Calu3 (cell line): Measurements from ENCODE around the gene ZBTB4. TPM values are rescaled to one million over a fixed set of nuclear protein-coding genes. Genes with fewer than 3 reads are reported as not detected.

Experiments used
- BruUV-seq: library from RNA; stranded (reverse); fragments of 400-500 nt; replicated peaks from 2 replicates; lab custom pipeline; 2021; lab: Mats Ljungman, UMichigan
- CTCF ChIA-PET: fragments of 300-600 bp; sonication (Branson Sonifier 250); formaldehyde crosslinking; loops from one replicate; lab custom pipeline; 2022; ENCODE audit warnings: antibody characterized with exemption; lab: Charles Lee
- DNase-seq: peaks from one replicate; pipeline ENCODE4 v3.0.0; 2022
- H3K27ac Mint-ChIP-seq: one replicate; pipeline ENCODE4 v1.8.0; 2022; ENCODE audit warnings: mixed read lengths; ENCODE audit not compliant: unreplicated experiment
- H3K27me3 Mint-ChIP-seq: one replicate; pipeline ENCODE4 v1.8.0; 2022; ENCODE audit warnings: mixed read lengths; ENCODE audit not compliant: unreplicated experiment
- H3K36me3 Mint-ChIP-seq: one replicate; pipeline ENCODE4 v1.8.0; 2022; ENCODE audit warnings: mild to moderate bottlenecking, moderate library complexity, mixed read lengths; ENCODE audit not compliant: insufficient read depth, unreplicated experiment
- H3K4me1 Mint-ChIP-seq: one replicate; pipeline ENCODE4 v1.8.0; 2022; ENCODE audit warnings: mild to moderate bottlenecking, low read depth, mixed read lengths; ENCODE audit not compliant: unreplicated experiment
- H3K4me3 Mint-ChIP-seq: one replicate; pipeline ENCODE4 v1.8.0; 2022; ENCODE audit warnings: mild to moderate bottlenecking, low read depth, moderate library complexity, mixed read lengths; ENCODE audit not compliant: unreplicated experiment
- H3K9me3 Mint-ChIP-seq: one replicate; pipeline ENCODE4 v1.8.0; 2022; ENCODE audit warnings: low read depth, mixed read lengths; ENCODE audit not compliant: unreplicated experiment
- intact Hi-C: fragments of 100-400 bp; cut with micrococcal nuclease; formaldehyde crosslinking; loops from one replicate; pipeline ENCODE4 v1.10.0; 2022; ENCODE audit not compliant: unreplicated experiment
- total RNA-seq: library from RNA; stranded (reverse); gene quantifications from 2 replicates; pipeline ENCODE4 v1.2.3, GENCODE V29; 2022
- TF ChIP-seq, protein P1 (sequence below): fragments of 200-600 bp; IDR thresholded peaks from one replicate; pipeline ENCODE4 v1.8.0; 2022; ENCODE audit warnings: antibody characterized with exemption; ENCODE audit not compliant: unreplicated experiment

ZBTB4 gene
- total RNA-seq, 1 experiment from 2014 or later: 27.2 TPM

DNA sequence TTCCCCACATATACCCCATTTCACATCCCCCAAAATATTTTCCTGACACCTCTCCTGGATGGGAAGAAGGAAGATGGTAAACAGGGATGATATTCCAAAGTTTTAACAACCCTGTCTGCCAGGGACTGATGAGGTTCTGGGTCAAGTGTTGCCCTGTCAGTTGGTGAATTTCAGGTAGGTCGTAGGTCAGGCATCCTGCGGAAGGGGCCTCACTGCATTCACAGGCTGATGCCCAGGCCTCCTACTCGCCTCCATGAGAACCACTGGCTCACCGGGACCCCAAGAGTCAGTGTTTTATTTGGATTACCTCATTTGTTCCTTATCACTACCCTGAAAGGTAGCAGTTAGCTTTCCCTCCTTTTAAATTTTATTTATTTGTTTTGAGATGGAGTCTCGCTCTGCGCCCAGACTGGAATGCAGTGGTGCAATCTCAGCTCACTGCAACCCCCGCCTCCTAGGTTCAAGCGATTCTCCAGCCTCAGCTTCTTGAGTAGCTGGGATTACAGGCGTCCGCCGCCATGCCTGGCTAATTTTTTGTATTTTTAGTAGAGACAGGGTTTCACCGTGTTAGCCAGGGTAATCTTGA is 10.5 kb downstream of the ZBTB4 start:
- peaks cover 15% of the 10 kb centered on the region for H3K36me3 Mint-ChIP-seq
- no peaks in the 10 kb centered on the region for H3K4me1 Mint-ChIP-seq
- no TSS peak for BruUV-seq
- CTCF ChIA-PET: no interaction called here
- no peaks in the 10 kb centered on the region for H3K27me3 Mint-ChIP-seq
- no peak overlapping the region for H3K27ac Mint-ChIP-seq
- intact Hi-C loops: no loop called here
- H3K4me3 Mint-ChIP-seq: no peak overlapping the region
- no peaks in the 10 kb centered on the region for H3K9me3 Mint-ChIP-seq
- TF ChIP-seq, protein P1, sequence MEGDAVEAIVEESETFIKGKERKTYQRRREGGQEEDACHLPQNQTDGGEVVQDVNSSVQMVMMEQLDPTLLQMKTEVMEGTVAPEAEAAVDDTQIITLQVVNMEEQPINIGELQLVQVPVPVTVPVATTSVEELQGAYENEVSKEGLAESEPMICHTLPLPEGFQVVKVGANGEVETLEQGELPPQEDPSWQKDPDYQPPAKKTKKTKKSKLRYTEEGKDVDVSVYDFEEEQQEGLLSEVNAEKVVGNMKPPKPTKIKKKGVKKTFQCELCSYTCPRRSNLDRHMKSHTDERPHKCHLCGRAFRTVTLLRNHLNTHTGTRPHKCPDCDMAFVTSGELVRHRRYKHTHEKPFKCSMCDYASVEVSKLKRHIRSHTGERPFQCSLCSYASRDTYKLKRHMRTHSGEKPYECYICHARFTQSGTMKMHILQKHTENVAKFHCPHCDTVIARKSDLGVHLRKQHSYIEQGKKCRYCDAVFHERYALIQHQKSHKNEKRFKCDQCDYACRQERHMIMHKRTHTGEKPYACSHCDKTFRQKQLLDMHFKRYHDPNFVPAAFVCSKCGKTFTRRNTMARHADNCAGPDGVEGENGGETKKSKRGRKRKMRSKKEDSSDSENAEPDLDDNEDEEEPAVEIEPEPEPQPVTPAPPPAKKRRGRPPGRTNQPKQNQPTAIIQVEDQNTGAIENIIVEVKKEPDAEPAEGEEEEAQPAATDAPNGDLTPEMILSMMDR: no peak
- no peak for DNase-seq

GRCh38 chr17:7468290-7468689 is 11.1 kb downstream of the ZBTB4 start:
- Mint-ChIP-seq H3K4me1 (no peaks in the 10 kb centered on the region), H3K9me3 (no peaks in the 10 kb centered on the region), H3K36me3 (peaks cover 15% of the 10 kb centered on the region), H3K27ac (no peak overlapping the region), H3K27me3 (no peaks in the 10 kb centered on the region), H3K4me3 (no peak overlapping the region)
- TF ChIP-seq, protein P1: no peak
- no TSS peak for BruUV-seq
- CTCF ChIA-PET: no interaction called here
- no peak for DNase-seq
- intact Hi-C loops: no loop called here

GRCh38 chr17:7467498-7467897 is 11.9 kb downstream of the ZBTB4 start:
- DNase-seq: no peak
- H3K27me3 Mint-ChIP-seq: no peaks in the 10 kb centered on the region
- H3K27ac Mint-ChIP-seq: no peak overlapping the region
- intact Hi-C loops: no loop called here
- TF ChIP-seq, protein P1: no peak
- CTCF ChIA-PET: no interaction called here
- peaks cover 15% of the 10 kb centered on the region for H3K36me3 Mint-ChIP-seq
- H3K9me3 Mint-ChIP-seq: no peaks in the 10 kb centered on the region
- BruUV-seq: no TSS peak
- H3K4me3 Mint-ChIP-seq: no peak overlapping the region
- no peaks in the 10 kb centered on the region for H3K4me1 Mint-ChIP-seq

- no peaks in the 10 kb centered on the region for H3K9me3 Mint-ChIP-seq
- TF ChIP-seq, protein P1: no peak
- H3K27ac Mint-ChIP-seq: no peak overlapping the region
- no TSS peak for BruUV-seq
- intact Hi-C loops: no loop called here
- no peaks in the 10 kb centered on the region for H3K27me3 Mint-ChIP-seq
- CTCF ChIA-PET: no interaction called here
- H3K4me3 Mint-ChIP-seq: no peak overlapping the region
- DNase-seq: no peak
- no peaks in the 10 kb centered on the region for H3K4me1 Mint-ChIP-seq
- H3K36me3 Mint-ChIP-seq: peaks cover 15% of the 10 kb centered on the region
Measured at GRCh38 chr17:7466639-7467341, 12.6 kb downstream of the ZBTB4 start.
